CD4-positive, alpha-beta T cell (primary cell): ENCODE results near the gene ERCC2. TPM values are rescaled to one million over a fixed set of nuclear protein-coding genes. Genes with fewer than 3 reads are reported as not detected.
"Not testable (repeated sequence)": the region's sequence is repeated elsewhere in the genome, so short reads cannot be mapped to it uniquely, and the experiment has no call there.

Experiments used
- ATAC-seq: fragments of 200-7000 bp; cut with Tn5 transposase; one replicate; pipeline ENCODE4 v1.10.0; 2022; ENCODE audit warnings: mild to moderate bottlenecking; ENCODE audit not compliant: poor library complexity
- CTCF ChIA-PET: fragments of 350-600 bp; sonication (Branson Sonifier 250); formaldehyde crosslinking; loops from one replicate; lab custom pipeline; 2021; ENCODE audit warnings: antibody characterized with exemption, inconsistent platforms; lab: Charles Lee
- POLR2A ChIA-PET: fragments of 350-600 bp; sonication (Branson Sonifier 250); formaldehyde crosslinking; loops from one replicate; lab custom pipeline; 2021; ENCODE audit warnings: antibody characterized with exemption, inconsistent platforms; lab: Charles Lee
- DNase-seq, 14 experiments: peaks; one replicate each; pipeline ENCODE4 v3.0.0-alpha.2; 2013 to 2020; ENCODE audit warnings: mixed read lengths in 2 of 14
- H3K27ac ChIP-seq, 2 donors: one replicate each; pipeline versions ENCODE4 v1.5.1 to v1.7.0; 2013; ENCODE audit warnings: low read length in 2 of 2, low read depth in 1 of 2, mild to moderate bottlenecking in 1 of 2
- H3K27me3 ChIP-seq, 2 experiments: 1 replicate in 1 of 2; 2 replicates in 1 of 2; pipeline versions ENCODE4 v1.6.1 to v1.7.0; 2013; ENCODE audit warnings: low read length in 2 of 2, control low read depth in 1 of 2, mild to moderate bottlenecking in 1 of 2, moderate library complexity in 1 of 2; ENCODE audit not compliant: insufficient read depth in 2 of 2, control insufficient read depth in 1 of 2
- H3K36me3 ChIP-seq: one replicate; pipeline ENCODE4 v1.6.1; 2013; ENCODE audit warnings: low read length, control low read depth; ENCODE audit not compliant: insufficient read depth
- H3K4me1 ChIP-seq: one replicate; pipeline ENCODE4 v1.6.1; 2013; ENCODE audit warnings: low read length, control low read depth; ENCODE audit not compliant: insufficient read depth
- H3K4me3 ChIP-seq: one replicate; pipeline ENCODE4 v1.5.1; 2013; ENCODE audit warnings: mild to moderate bottlenecking, low read length, moderate library complexity
- H3K9me3 ChIP-seq, 2 experiments: 1 replicate in 1 of 2; 2 replicates in 1 of 2; pipeline versions ENCODE4 v1.6.1 to v1.7.0; 2013; ENCODE audit warnings: low read length in 2 of 2, mild to moderate bottlenecking in 2 of 2, control low read depth in 1 of 2, moderate library complexity in 1 of 2; ENCODE audit not compliant: control insufficient read depth in 1 of 2, insufficient read depth in 1 of 2
- H3K27ac Mint-ChIP-seq: one replicate; pipeline ENCODE4 v1.8.0; 2020; ENCODE audit warnings: mixed read lengths
- H3K27me3 Mint-ChIP-seq: one replicate; pipeline ENCODE4 v1.8.0; 2021; ENCODE audit warnings: mixed read lengths
- H3K36me3 Mint-ChIP-seq: one replicate; pipeline ENCODE4 v1.8.0; 2021; ENCODE audit warnings: low read depth, mixed read lengths
- H3K4me1 Mint-ChIP-seq: one replicate; pipeline ENCODE4 v1.8.0; 2021; ENCODE audit warnings: low read depth, mixed read lengths
- H3K4me3 Mint-ChIP-seq: one replicate; pipeline ENCODE4 v1.8.0; 2020; ENCODE audit warnings: mild to moderate bottlenecking, mixed read lengths
- H3K9me3 Mint-ChIP-seq: one replicate; pipeline ENCODE4 v1.8.0; 2020; ENCODE audit warnings: mixed read lengths
- CTCF ChIP-seq: fragments of 200-600 bp; IDR thresholded peaks from one replicate; pipeline ENCODE4 v1.8.0; 2022; ENCODE audit warnings: antibody characterized with exemption, mild to moderate bottlenecking
- intact Hi-C, 2 experiments: fragments of 100-400 bp; cut with DNase I in 1 of 2; cut with micrococcal nuclease in 1 of 2; formaldehyde crosslinking; loops; one replicate each; pipeline versions ENCODE4 v1.15.1 to v1.9.0; 2023 to 2025; cut with DNase I, micrococcal nuclease
- total RNA-seq, 174 experiments: library from RNA in 2 of 174; stranded (reverse) in 2 of 174; gene quantifications; one replicate each; pipeline ENCODE4 v1.2.3 and lab custom pipeline; 2021 to 2026

The ERCC2 gene
- total RNA-seq, 2 experiments from 2014 or later: 8.7 to 9.6 TPM

- Histone ChIP-seq H3K27me3 (peaks cover 11 to 12% of the 10 kb centered on the region in 2 experiments), H3K4me1 (peaks cover 33% of the 10 kb centered on the region), H3K9me3 (peaks cover 0 to 3% of the 10 kb centered on the region in 2 experiments), H3K27ac (no peak overlapping the region), H3K36me3 (peaks cover 12% of the 10 kb centered on the region), H3K4me3 (no peak overlapping the region)
- peak in 1 of 14 experiments; percentile 28 for DNase-seq
- H3K27me3 Mint-ChIP-seq: peaks cover 20% of the 10 kb centered on the region
- no peak for ATAC-seq
- ChIA-PET POLR2A (no interaction called here), CTCF (interaction anchor here (1.5 kb wide), 1 partner anchor 76 kb away, joined by 3 read pairs; no protein-coding TSS in a partner anchor)
- no peak for TF ChIP-seq CTCF
- intact Hi-C loops: loop anchor here in 1 of 2 experiments (10.0 kb wide), 2 partner anchors 154 to 456 kb away; partner anchors contain the start of genes FOXA3, MARK4 and SYMPK
- no peaks in the 10 kb centered on the region for H3K9me3 Mint-ChIP-seq
- peaks cover 29% of the 10 kb centered on the region for H3K36me3 Mint-ChIP-seq
- no peak overlapping the region for H3K4me3 Mint-ChIP-seq
- H3K27ac Mint-ChIP-seq: no peak overlapping the region
- H3K4me1 Mint-ChIP-seq: peaks cover 29% of the 10 kb centered on the region
Observed at GRCh38 chr19:45408830-45409556, 38.6 kb upstream of the ERCC2 start.

GRCh38 chr19:45408121-45408520 is 37.7 kb upstream of the ERCC2 start:
- Mint-ChIP-seq H3K4me3 (peak overlapping the region; percentile 44), H3K36me3 (peaks cover 20% of the 10 kb centered on the region), H3K27ac (no peak overlapping the region), H3K9me3 (no peaks in the 10 kb centered on the region), H3K4me1 (peaks cover 36% of the 10 kb centered on the region), H3K27me3 (peaks cover 29% of the 10 kb centered on the region)
- intact Hi-C loops: loop anchor here in 1 of 2 experiments (10.0 kb wide), 2 partner anchors 153 to 457 kb away; partner anchors contain the start of genes FOXA3, MARK4 and SYMPK
- ATAC-seq (no peak), DNase-seq (peak in 1 of 14 experiments; percentile 20)
- peaks cover 38% of the 10 kb centered on the region for H3K4me1 ChIP-seq
- no peak overlapping the region for H3K27ac ChIP-seq
- no peak for TF ChIP-seq CTCF
- H3K4me3 ChIP-seq: no peak overlapping the region
- H3K27me3 ChIP-seq: peaks cover 19 to 21% of the 10 kb centered on the region in 2 experiments
- ChIA-PET POLR2A (interaction anchor here (1.5 kb wide), 1 partner anchor 71 kb away, joined by 6 read pairs; no protein-coding TSS in a partner anchor), CTCF (interaction anchor here (1.2 to 1.5 kb wide), 2 partner anchors 31 to 71 kb away, joined by 3 to 8 read pairs; no protein-coding TSS in a partner anchor)
- peaks cover 0 to 3% of the 10 kb centered on the region in 2 experiments for H3K9me3 ChIP-seq
- H3K36me3 ChIP-seq: peaks cover 6% of the 10 kb centered on the region

- H3K4me1 Mint-ChIP-seq: peaks cover 40% of the 10 kb centered on the region
- peaks cover 34% of the 10 kb centered on the region for H3K27me3 Mint-ChIP-seq
- not testable (repeated sequence) for H3K27ac Mint-ChIP-seq, H3K9me3 Mint-ChIP-seq, H3K9me3 ChIP-seq, H3K27ac ChIP-seq, DNase-seq, H3K36me3 ChIP-seq, H3K4me3 ChIP-seq, ATAC-seq
- H3K4me3 Mint-ChIP-seq: peak overlapping the region; percentile 6
- peaks cover 40% of the 10 kb centered on the region for H3K4me1 ChIP-seq
- POLR2A ChIA-PET: interaction anchor here (1.5 kb wide), 1 partner anchor 71 kb away, joined by 6 read pairs; no protein-coding TSS in a partner anchor
- H3K36me3 Mint-ChIP-seq: peaks cover 16% of the 10 kb centered on the region
- CTCF ChIA-PET: interaction anchor here (1.2 to 1.5 kb wide), 2 partner anchors 32 to 71 kb away, joined by 3 to 8 read pairs; no protein-coding TSS in a partner anchor
- intact Hi-C loops: loop anchor here (2.0 to 10.0 kb wide), 4 partner anchors 17 to 457 kb away; partner anchors contain the start of genes ERCC2 (in 2 of the 2), FOXA3 (in 1 of the 2), MARK4 (in 1 of the 2) and SYMPK (in 1 of the 2)
- peaks cover 24 to 26% of the 10 kb centered on the region in 2 experiments for H3K27me3 ChIP-seq
Observed at GRCh38 chr19:45407585-45407984, 37.2 kb upstream of the ERCC2 start.
